IMR-90 (cell line): ENCODE measurements around the gene RAPGEF5. TPM values are rescaled to one million over a fixed set of nuclear protein-coding genes. Genes with fewer than 3 reads are reported as not detected.

Experiments
- ATAC-seq: fragments of 200-7000 bp; cut with Tn5 transposase; 2 replicates; pipeline ENCODE4 v1.9.1; 2020; ENCODE audit warnings: low read depth, mild to moderate bottlenecking, moderate library complexity
- BruUV-seq: library from RNA; stranded (reverse); fragments of 400-500 nt; replicated peaks from 2 replicates; lab custom pipeline; 2021; lab: Mats Ljungman, UMichigan
- CTCF ChIA-PET: fragments of 300-600 bp; formaldehyde crosslinking; extraction: SDS; loops from one replicate; lab custom pipeline; 2021; ENCODE audit warnings: antibody characterized with exemption; lab: Yijun Ruan, JAX
- POLR2A ChIA-PET: fragments of 300-600 bp; sonication (Branson Sonifier 250); formaldehyde crosslinking; loops from one replicate; lab custom pipeline; 2022; ENCODE audit warnings: antibody characterized with exemption; ENCODE audit not compliant: unreplicated experiment; lab: Charles Lee
- DNase-seq: peaks from one replicate; pipeline ENCODE4 v3.0.0; 2013
- H2AFZ ChIP-seq: replicated peaks from 2 replicates; pipeline ENCODE3; 2013; ENCODE audit warnings: low read length, mild to moderate bottlenecking; ENCODE audit not compliant: poor library complexity
- H2AK5ac ChIP-seq: 2 replicates; pipeline ENCODE4 v1.6.1; 2013; ENCODE audit warnings: low read depth, low read length, inconsistent platforms
- H2AK9ac ChIP-seq: replicated peaks from 2 replicates; pipeline ENCODE3; 2013; ENCODE audit warnings: mild to moderate bottlenecking, low read depth, low read length, moderate library complexity; ENCODE audit not compliant: poor library complexity
- H2BK120ac ChIP-seq: 2 replicates; pipeline ENCODE4 v1.6.1; 2013; ENCODE audit warnings: low read depth, low read length, inconsistent platforms
- H2BK15ac ChIP-seq: 3 replicates; pipeline ENCODE4 v1.6.1; 2013; ENCODE audit warnings: low read depth, low read length, inconsistent platforms
- H2BK20ac ChIP-seq: 2 replicates; pipeline ENCODE4 v1.6.1; 2013; ENCODE audit warnings: low read depth, mild to moderate bottlenecking, inconsistent platforms, low read length, moderate library complexity
- H2BK5ac ChIP-seq: 2 replicates; pipeline ENCODE4 v1.6.1; 2013; ENCODE audit warnings: mild to moderate bottlenecking, low read depth, low read length, inconsistent platforms; ENCODE audit not compliant: poor library complexity, severe bottlenecking
- H3K14ac ChIP-seq: replicated peaks from 2 replicates; pipeline ENCODE4 v1.6.1; 2013; ENCODE audit warnings: low read depth, low read length, inconsistent platforms
- H3K18ac ChIP-seq: 2 replicates; pipeline ENCODE4 v1.6.1; 2013; ENCODE audit warnings: low read depth, low read length, control low read depth
- H3K23ac ChIP-seq: 2 replicates; pipeline ENCODE4 v1.6.1; 2013; ENCODE audit warnings: low read depth, low read length, inconsistent platforms
- H3K27ac ChIP-seq: 2 replicates; pipeline ENCODE4 v1.5.1; 2013; ENCODE audit warnings: mild to moderate bottlenecking, control low read depth, low read length; ENCODE audit not compliant: insufficient read depth
- H3K27me3 ChIP-seq: 2 replicates; pipeline ENCODE4 v1.6.1; 2013; ENCODE audit warnings: low read length; ENCODE audit not compliant: control insufficient read depth, insufficient read depth
- H3K36me3 ChIP-seq: 2 replicates; pipeline ENCODE4 v1.6.1; 2013; ENCODE audit warnings: low read length, mixed read lengths; ENCODE audit not compliant: control insufficient read depth, insufficient read depth
- H3K4ac ChIP-seq: 2 replicates; pipeline ENCODE4 v1.6.1; 2013; ENCODE audit warnings: low read depth, low read length, inconsistent platforms
- H3K4me1 ChIP-seq: 2 replicates; pipeline ENCODE4 v1.6.1; 2013; ENCODE audit warnings: low read length, mixed read lengths; ENCODE audit not compliant: control insufficient read depth, insufficient read depth
- H3K4me2 ChIP-seq: 2 replicates; pipeline ENCODE4 v1.6.1; 2013; ENCODE audit warnings: low read depth, mild to moderate bottlenecking, control low read depth, low read length, moderate library complexity
- H3K4me3 ChIP-seq: 2 replicates; pipeline ENCODE4 v1.5.1; 2013; ENCODE audit warnings: low read depth, mild to moderate bottlenecking, control low read depth, low read length, moderate library complexity; ENCODE audit not compliant: insufficient read depth
- H3K56ac ChIP-seq: 2 replicates; pipeline ENCODE4 v1.6.1; 2013; ENCODE audit warnings: low read length, inconsistent platforms; ENCODE audit not compliant: insufficient read depth; ENCODE audit errors: extremely low read depth
- H3K79me1 ChIP-seq, 2 experiments: 2 replicates each; pipeline ENCODE4 v1.6.1; 2013; ENCODE audit warnings: low read length in 2 of 2, inconsistent platforms in 1 of 2, low read depth in 1 of 2
- H3K9ac ChIP-seq: 2 replicates; pipeline ENCODE4 v1.6.1; 2013; ENCODE audit warnings: low read depth, low read length, control low read depth
- H3K9me1 ChIP-seq: 2 replicates; pipeline ENCODE4 v1.6.1; 2013; ENCODE audit warnings: low read length, inconsistent platforms; ENCODE audit not compliant: insufficient read depth
- H3K9me3 ChIP-seq: 2 replicates; pipeline ENCODE4 v1.6.1; 2013; ENCODE audit warnings: low read length; ENCODE audit not compliant: control insufficient read depth, insufficient read depth
- H4K20me1 ChIP-seq: 2 replicates; pipeline ENCODE4 v1.6.1; 2013; ENCODE audit warnings: low read length, inconsistent platforms; ENCODE audit not compliant: insufficient read depth
- H4K5ac ChIP-seq: 2 replicates; pipeline ENCODE4 v1.6.1; 2013; ENCODE audit warnings: mild to moderate bottlenecking, low read depth, low read length, control low read depth
- H4K8ac ChIP-seq, 2 experiments: 2 replicates each; pipeline ENCODE4 v1.6.1; 2013; ENCODE audit warnings: low read depth in 2 of 2, low read length in 2 of 2, control low read depth in 1 of 2, inconsistent platforms in 1 of 2
- H4K91ac ChIP-seq: 2 replicates; pipeline ENCODE4 v1.6.1; 2013; ENCODE audit warnings: low read depth, low read length, inconsistent platforms; ENCODE audit not compliant: insufficient read depth
- BHLHE40 ChIP-seq: fragments of 150-350 bp; IDR thresholded peaks from 2 replicates; pipeline ENCODE4 v1.6.1; 2016; ENCODE audit warnings: mild to moderate bottlenecking, low read depth, low read length
- CEBPB ChIP-seq: IDR thresholded peaks from 2 replicates; pipeline ENCODE4 v1.6.1; 2012; ENCODE audit warnings: low read depth, low read length, improper control_type of control experiment
- CHD1 ChIP-seq: IDR thresholded peaks from 2 replicates; pipeline ENCODE4 v1.6.1; 2012; ENCODE audit warnings: low read depth, low read length, improper control_type of control experiment
- CTCF ChIP-seq: conservative IDR thresholded peaks from 2 replicates; pipeline ENCODE4 v1.5.1; 2012; ENCODE audit warnings: mild to moderate bottlenecking, low read depth, low read length, improper control_type of control experiment
- ELK1 ChIP-seq: fragments of 150-350 bp; IDR thresholded peaks from 2 replicates; pipeline ENCODE4 v1.6.1; 2016; ENCODE audit warnings: low read depth, mild to moderate bottlenecking, low read length, moderate library complexity, borderline replicate concordance
- FOS ChIP-seq: fragments of 150-350 bp; IDR thresholded peaks from 2 replicates; pipeline ENCODE4 v1.6.1; 2016; ENCODE audit warnings: low read depth, low read length
- MAFK ChIP-seq: IDR thresholded peaks from 2 replicates; pipeline ENCODE4 v1.6.1; 2012; ENCODE audit warnings: low read depth, low read length, improper control_type of control experiment
- MAZ ChIP-seq: IDR thresholded peaks from 2 replicates; pipeline ENCODE4 v1.6.1; 2012; ENCODE audit warnings: low read depth, mild to moderate bottlenecking, low read length, improper control_type of control experiment, moderate library complexity, borderline replicate concordance
- MXI1 ChIP-seq: IDR thresholded peaks from 2 replicates; pipeline ENCODE4 v1.6.1; 2012; ENCODE audit warnings: low read depth, mild to moderate bottlenecking, low read length, moderate library complexity, borderline replicate concordance
- NFE2L2 ChIP-seq: fragments of 150-350 bp; IDR thresholded peaks from 2 replicates; pipeline ENCODE4 v1.6.1; 2016; ENCODE audit warnings: low read depth, mild to moderate bottlenecking, low read length
- POLR2A ChIP-seq: IDR thresholded peaks from 2 replicates; pipeline ENCODE4 v1.6.1; 2012; ENCODE audit warnings: mild to moderate bottlenecking, low read depth, low read length
- RAD21 ChIP-seq: IDR thresholded peaks from 2 replicates; pipeline ENCODE4 v1.6.1; 2012; ENCODE audit warnings: low read length, improper control_type of control experiment
- RCOR1 ChIP-seq: IDR thresholded peaks from 2 replicates; pipeline ENCODE4 v1.6.1; 2012; ENCODE audit warnings: mild to moderate bottlenecking, low read length, improper control_type of control experiment; ENCODE audit not compliant: insufficient replicate concordance
- RFX5 ChIP-seq: IDR thresholded peaks from 2 replicates; pipeline ENCODE4 v1.8.0; 2012; ENCODE audit warnings: low read depth, mild to moderate bottlenecking, low read length, moderate library complexity
- SMC3 ChIP-seq: fragments of 150-350 bp; IDR thresholded peaks from 2 replicates; pipeline ENCODE4 v1.6.1; 2016; ENCODE audit warnings: low read depth, mild to moderate bottlenecking, antibody characterized with exemption, low read length, moderate library complexity
- USF2 ChIP-seq: fragments of 150-350 bp; IDR thresholded peaks from 2 replicates; pipeline ENCODE4 v1.6.1; 2017; ENCODE audit warnings: mild to moderate bottlenecking, antibody characterized with exemption, low read length, low read depth
- WGBS, 2 experiments: methylation state at CpG; one replicate each; pipeline versions ENCODE4 v1.1.5 to v1.1.7; 2013; ENCODE audit warnings: missing lambda C conversion rate in 2 of 2; ENCODE audit not compliant: insufficient read length in 1 of 2; ENCODE audit errors: extremely low coverage in 2 of 2; 5-methylcytosine and 5-hydroxymethylcytosine counted together
- dilution Hi-C: fragments of 300-500 bp; cut with HindIII; formaldehyde crosslinking; loops from one replicate; pipeline ENCODE4 v1.14.3; 2018; ENCODE audit warnings: low sequenced_read_pairs; ENCODE audit not compliant: unreplicated experiment
- in situ Hi-C: fragments of 300-500 bp; cut with MboI; formaldehyde crosslinking; loops from 3 replicates; pipeline ENCODE4 v1.14.3; 2019; ENCODE audit warnings: low sequenced_read_pairs, inconsistent platforms, mixed read lengths
- intact Hi-C: fragments of 100-400 bp; cut with micrococcal nuclease; formaldehyde crosslinking; loops from 2 replicates; pipeline ENCODE4 v1.10.0; 2022
- polyA plus RNA-seq, 3 experiments: library from polyadenylated mRNA; depleted of rRNA; stranded (reverse); fragments of >200 nt; gene quantifications; 2 replicates each; pipeline ENCODE4 v1.2.3, GENCODE V29; 2012; ENCODE audit warnings: low replicate concordance in 1 of 3
- total RNA-seq: library from RNA; depleted of rRNA; stranded (reverse); fragments of >200 nt; gene quantifications from 2 replicates; pipeline ENCODE4 v1.2.3, GENCODE V29; 2012

Gene RAPGEF5
- total and polyA plus RNA-seq, 2 of the 4 experiments (the other 2 are of a cell fraction) = 0.05 to 0.18 TPM

- Histone ChIP-seq H3K18ac (no peak overlapping the region), H3K79me1 (no peaks in the 10 kb centered on the region), H3K56ac (no peak overlapping the region), H3K27ac (no peak overlapping the region), H4K5ac (no peak overlapping the region), H3K27me3 (peaks cover 2% of the 10 kb centered on the region; the same call in 1 of the 2 replicates), H2BK120ac (no peak overlapping the region), H2AK5ac (no peak overlapping the region), H3K14ac (no peak overlapping the region), H3K4me3 (no peak overlapping the region), H3K4ac (no peak overlapping the region), H3K4me2 (no peak overlapping the region), H3K4me1 (no peaks in the 10 kb centered on the region), H4K20me1 (no peaks in the 10 kb centered on the region), H3K9me3 (no peaks in the 10 kb centered on the region), H2BK20ac (no peak overlapping the region), H4K91ac (no peak overlapping the region), H3K36me3 (no peaks in the 10 kb centered on the region), H2AK9ac (no peak overlapping the region), H3K9ac (no peak overlapping the region), H2AFZ (no peak overlapping the region), H3K23ac (no peak overlapping the region), H2BK15ac (no peak overlapping the region), H4K8ac (no peak overlapping the region), H3K9me1 (no peaks in the 10 kb centered on the region), H2BK5ac (no peak overlapping the region)
- dilution Hi-C loops (no loop called here), in situ Hi-C loops (no loop called here), intact Hi-C loops (no loop called here)
- ChIA-PET POLR2A (interaction anchor here (0.7 kb wide), 1 partner anchor 220 kb away, joined by 12 read pairs; no protein-coding TSS in a partner anchor), CTCF (no interaction called here)
- no CpG with 5 or more reads among the region's 2 CpGs for WGBS, 2 experiments
- no peak for ATAC-seq
- no peak for DNase-seq
- TF ChIP-seq ELK1 (no peak), MAFK (no peak), RCOR1 (no peak), SMC3 (no peak), RAD21 (no peak), CTCF (no peak), MXI1 (no peak), CHD1 (no peak), USF2 (no peak), POLR2A (no peak), MAZ (no peak), BHLHE40 (no peak), RFX5 (no peak), FOS (no peak), NFE2L2 (no peak), CEBPB (no peak)
- BruUV-seq = no TSS peak
Measured at GRCh38 chr7:22210967-22211366, 146.0 kb downstream of the RAPGEF5 start.
